ENCODE measurements around the gene XPO4.
A peak's percentile ranks its signal among the peaks of the same experiment; 100 is the strongest.

The XPO4 gene

GRCh38 chr13:20815464-20815863, 87.1 kb downstream of the XPO4 start:
- Histone ChIP-seq H3K79me2 (ENCODE audit: control insufficient read depth, insufficient read depth, low read length) (no peaks in the 10 kb centered on the region), H2BK15ac (replicated peaks; ENCODE audit: low read depth) (no peak overlapping the region), H3K4ac (ENCODE audit: low read depth, low read length) (no peak overlapping the region), H3K27ac (ENCODE audit: low read depth, low read length) (no peak overlapping the region), H3K27me3 (ENCODE audit: insufficient read depth, low read length, poor library complexity) (no peaks in the 10 kb centered on the region), H2AK5ac (ENCODE audit: low read length) (no peak overlapping the region), H3K9ac (ENCODE audit: low read length) (no peak overlapping the region), H4K5ac (ENCODE audit: low read length) (no peak overlapping the region), H3K56ac (ENCODE audit: low read length) (no peak overlapping the region), H4K8ac (ENCODE audit: low read depth, low read length) (no peak overlapping the region), H2BK5ac (ENCODE audit: low read length) (no peak overlapping the region), H3K4me3 (ENCODE audit: low read length) (no peak overlapping the region), H2BK120ac (ENCODE audit: low read depth, low read length) (no peak overlapping the region), H3K36me3 (ENCODE audit: control insufficient read depth, insufficient read depth, low read length) (no peaks in the 10 kb centered on the region), H3K4me1 (ENCODE audit: control insufficient read depth, low read depth, low read length) (no peaks in the 10 kb centered on the region), H3K23ac (ENCODE audit: low read length) (no peak overlapping the region), H3K4me2 (ENCODE audit: low read length) (no peak overlapping the region), H3K18ac (ENCODE audit: low read length) (no peak overlapping the region), H3K79me1 (ENCODE audit: low read length) (peaks cover 6% of the 10 kb centered on the region)
- no CpG with 5 or more reads among the region's 1 CpG for WGBS (ENCODE audit: extremely low coverage, insufficient coverage, low lambda C conversion rate)
- DNase-seq, result no peak

- no peak overlapping the region for H4K5ac ChIP-seq (ENCODE audit: low read length)
- H2BK5ac ChIP-seq (ENCODE audit: low read length), result no peak overlapping the region
- no peak overlapping the region for H2AK5ac ChIP-seq (ENCODE audit: low read length)
- no peak overlapping the region for H3K56ac ChIP-seq (ENCODE audit: low read length)
- H3K36me3 ChIP-seq (ENCODE audit: control insufficient read depth, insufficient read depth, low read length), result no peaks in the 10 kb centered on the region
- no peak overlapping the region for H2BK15ac ChIP-seq (replicated peaks; ENCODE audit: low read depth)
- no peak overlapping the region for H4K8ac ChIP-seq (ENCODE audit: low read depth, low read length)
- no peak overlapping the region for H3K27ac ChIP-seq (ENCODE audit: low read depth, low read length)
- peak; percentile 40 for DNase-seq
- H3K23ac ChIP-seq (ENCODE audit: low read length), result no peak overlapping the region
- no peak overlapping the region for H3K4me2 ChIP-seq (ENCODE audit: low read length)
- no peaks in the 10 kb centered on the region for H3K27me3 ChIP-seq (ENCODE audit: insufficient read depth, low read length, poor library complexity)
- no peaks in the 10 kb centered on the region for H3K79me2 ChIP-seq (ENCODE audit: control insufficient read depth, insufficient read depth, low read length)
- no peak overlapping the region for H2BK120ac ChIP-seq (ENCODE audit: low read depth, low read length)
- WGBS (ENCODE audit: extremely low coverage, insufficient coverage, low lambda C conversion rate), result no CpG with 5 or more reads among the region's 5 CpGs
- H3K79me1 ChIP-seq (ENCODE audit: low read length), result peaks cover 6% of the 10 kb centered on the region
- no peak overlapping the region for H3K18ac ChIP-seq (ENCODE audit: low read length)
- H3K9ac ChIP-seq (ENCODE audit: low read length), result no peak overlapping the region
- no peak overlapping the region for H3K4me3 ChIP-seq (ENCODE audit: low read length)
- no peaks in the 10 kb centered on the region for H3K4me1 ChIP-seq (ENCODE audit: control insufficient read depth, low read depth, low read length)
- H3K4ac ChIP-seq (ENCODE audit: low read depth, low read length), result no peak overlapping the region
Measured at GRCh38 chr13:20814224-20814910, 88.2 kb downstream of the XPO4 start.

GRCh38 chr13:20812890-20813289, 89.7 kb downstream of the XPO4 start:
- no CpG with 5 or more reads among the region's 7 CpGs for WGBS (ENCODE audit: extremely low coverage, insufficient coverage, low lambda C conversion rate)
- H4K8ac ChIP-seq (ENCODE audit: low read depth, low read length), result no peak overlapping the region
- H2BK15ac ChIP-seq (replicated peaks; ENCODE audit: low read depth), result no peak overlapping the region
- H3K27me3 ChIP-seq (ENCODE audit: insufficient read depth, low read length, poor library complexity), result no peaks in the 10 kb centered on the region
- no peak overlapping the region for H3K56ac ChIP-seq (ENCODE audit: low read length)
- peaks cover 6% of the 10 kb centered on the region for H3K79me1 ChIP-seq (ENCODE audit: low read length)
- no peak overlapping the region for H2BK5ac ChIP-seq (ENCODE audit: low read length)
- H3K36me3 ChIP-seq (ENCODE audit: control insufficient read depth, insufficient read depth, low read length), result no peaks in the 10 kb centered on the region
- H2AK5ac ChIP-seq (ENCODE audit: low read length), result no peak overlapping the region
- H3K4ac ChIP-seq (ENCODE audit: low read depth, low read length), result no peak overlapping the region
- no peak overlapping the region for H3K23ac ChIP-seq (ENCODE audit: low read length)
- no peak overlapping the region for H4K5ac ChIP-seq (ENCODE audit: low read length)
- H2BK120ac ChIP-seq (ENCODE audit: low read depth, low read length), result no peak overlapping the region
- H3K27ac ChIP-seq (ENCODE audit: low read depth, low read length), result no peak overlapping the region
- H3K79me2 ChIP-seq (ENCODE audit: control insufficient read depth, insufficient read depth, low read length), result no peaks in the 10 kb centered on the region
- no peak overlapping the region for H3K4me2 ChIP-seq (ENCODE audit: low read length)
- H3K9ac ChIP-seq (ENCODE audit: low read length), result no peak overlapping the region
- peak; percentile 69 for DNase-seq
- no peak overlapping the region for H3K4me3 ChIP-seq (ENCODE audit: low read length)
- no peak overlapping the region for H3K18ac ChIP-seq (ENCODE audit: low read length)
- H3K4me1 ChIP-seq (ENCODE audit: control insufficient read depth, low read depth, low read length), result no peaks in the 10 kb centered on the region

GRCh38 chr13:20810808-20811207, 91.7 kb downstream of the XPO4 start:
- Histone ChIP-seq H4K5ac (ENCODE audit: low read length) (no peak overlapping the region), H2BK5ac (ENCODE audit: low read length) (no peak overlapping the region), H3K4ac (ENCODE audit: low read depth, low read length) (no peak overlapping the region), H3K4me1 (ENCODE audit: control insufficient read depth, low read depth, low read length) (no peaks in the 10 kb centered on the region), H3K27me3 (ENCODE audit: insufficient read depth, low read length, poor library complexity) (no peaks in the 10 kb centered on the region), H3K4me2 (ENCODE audit: low read length) (no peak overlapping the region), H3K36me3 (ENCODE audit: control insufficient read depth, insufficient read depth, low read length) (no peaks in the 10 kb centered on the region), H2AK5ac (ENCODE audit: low read length) (no peak overlapping the region), H3K79me2 (ENCODE audit: control insufficient read depth, insufficient read depth, low read length) (no peaks in the 10 kb centered on the region), H3K18ac (ENCODE audit: low read length) (no peak overlapping the region), H2BK120ac (ENCODE audit: low read depth, low read length) (no peak overlapping the region), H3K23ac (ENCODE audit: low read length) (no peak overlapping the region), H3K4me3 (ENCODE audit: low read length) (no peak overlapping the region), H3K27ac (ENCODE audit: low read depth, low read length) (no peak overlapping the region), H4K8ac (ENCODE audit: low read depth, low read length) (no peak overlapping the region), H2BK15ac (replicated peaks; ENCODE audit: low read depth) (no peak overlapping the region), H3K9ac (ENCODE audit: low read length) (no peak overlapping the region), H3K79me1 (ENCODE audit: low read length) (peaks cover 5% of the 10 kb centered on the region), H3K56ac (ENCODE audit: low read length) (no peak overlapping the region)
- DNase-seq, result no peak
- no CpG with 5 or more reads among the region's 2 CpGs for WGBS (ENCODE audit: extremely low coverage, insufficient coverage, low lambda C conversion rate)

- H3K9ac ChIP-seq (ENCODE audit: low read length), result no peak overlapping the region
- H4K8ac ChIP-seq (ENCODE audit: low read depth, low read length), result no peak overlapping the region
- H3K79me2 ChIP-seq (ENCODE audit: control insufficient read depth, insufficient read depth, low read length), result no peaks in the 10 kb centered on the region
- no peaks in the 10 kb centered on the region for H3K36me3 ChIP-seq (ENCODE audit: control insufficient read depth, insufficient read depth, low read length)
- no peak overlapping the region for H3K56ac ChIP-seq (ENCODE audit: low read length)
- H2BK5ac ChIP-seq (ENCODE audit: low read length), result no peak overlapping the region
- H3K4me2 ChIP-seq (ENCODE audit: low read length), result no peak overlapping the region
- DNase-seq, result no peak
- no peak overlapping the region for H4K5ac ChIP-seq (ENCODE audit: low read length)
- H2AK5ac ChIP-seq (ENCODE audit: low read length), result no peak overlapping the region
- no peak overlapping the region for H3K4me3 ChIP-seq (ENCODE audit: low read length)
- no peak overlapping the region for H2BK120ac ChIP-seq (ENCODE audit: low read depth, low read length)
- no peak overlapping the region for H3K23ac ChIP-seq (ENCODE audit: low read length)
- H3K4ac ChIP-seq (ENCODE audit: low read depth, low read length), result no peak overlapping the region
- H3K27ac ChIP-seq (ENCODE audit: low read depth, low read length), result no peak overlapping the region
- H3K79me1 ChIP-seq (ENCODE audit: low read length), result peaks cover 3% of the 10 kb centered on the region
- no peak overlapping the region for H3K18ac ChIP-seq (ENCODE audit: low read length)
- H2BK15ac ChIP-seq (replicated peaks; ENCODE audit: low read depth), result no peak overlapping the region
- WGBS (ENCODE audit: extremely low coverage, insufficient coverage, low lambda C conversion rate), result no CpG with 5 or more reads among the region's 4 CpGs
- no peaks in the 10 kb centered on the region for H3K27me3 ChIP-seq (ENCODE audit: insufficient read depth, low read length, poor library complexity)
- no peaks in the 10 kb centered on the region for H3K4me1 ChIP-seq (ENCODE audit: control insufficient read depth, low read depth, low read length)
Measured at GRCh38 chr13:20808874-20809273, 93.7 kb downstream of the XPO4 start.
